Cardiac fibroblast (primary cell): ENCODE data around the gene WDR62.
"Not testable (repeated sequence)": the region's sequence is repeated elsewhere in the genome, so short reads cannot be mapped to it uniquely, and the experiment has no call there.

Source experiments
- DNase-seq, 2 donors: peaks; one replicate each; pipeline versions ENCODE4 v3.0.0 to v3.0.0-alpha.2; 2010; ENCODE audit warnings: low read depth in 2 of 2
- H3K4me3 ChIP-seq, 2 donors: replicated peaks in 1 of 2; 1 replicate in 1 of 2; 2 replicates in 1 of 2; pipeline ENCODE4 v1.5.1; 2011; ENCODE audit warnings: low read depth in 2 of 2, low read length in 2 of 2, mild to moderate bottlenecking in 2 of 2, moderate library complexity in 1 of 2
- CTCF ChIP-seq: IDR thresholded peaks from one replicate; pipeline ENCODE4 v1.5.1; 2011; ENCODE audit warnings: low read depth, mild to moderate bottlenecking, low read length, inconsistent platforms

Gene WDR62

GRCh38 chr19:36128392-36128736, 73.7 kb downstream of the WDR62 start:
- DNase-seq, result no peak
- no peak for TF ChIP-seq CTCF
- peak overlapping the region; percentile 42 to 54 for H3K4me3 ChIP-seq

GRCh38 chr19:36131221-36131620, 76.5 kb downstream of the WDR62 start:
- DNase-seq, H3K4me3 ChIP-seq: not testable (repeated sequence)

GRCh38 chr19:36134867-36135266, 80.2 kb downstream of the WDR62 start:
- not testable (repeated sequence) for H3K4me3 ChIP-seq, DNase-seq

GRCh38 chr19:36136964-36137686, 82.4 kb downstream of the WDR62 start:
- TF ChIP-seq CTCF, result no peak
- DNase-seq, result peak; percentile 50 to 73
- H3K4me3 ChIP-seq, result no peak overlapping the region

- DNase-seq, result no peak
Measured at GRCh38 chr19:36139120-36139472, 84.4 kb downstream of the WDR62 start.

GRCh38 chr19:36139473-36140303, 85.0 kb downstream of the WDR62 start, which contains the start of gene CAPNS1:
Gene CAPNS1 (plus strand): TSS chr19:36140066. CDS start chr19:36141012, 946 bp downstream.
- no peak for TF ChIP-seq CTCF
- DNase-seq, result peak; percentile 95 to 97
- peak within 1 kb of the TSS; percentile 90 to 94 for H3K4me3 ChIP-seq

More at GRCh38 chr19:36139120-36139472, 84.4 kb downstream of the WDR62 start:
- no peak for TF ChIP-seq CTCF
- peak overlapping the region; percentile 90 to 94 for H3K4me3 ChIP-seq

GRCh38 chr19:36140304-36141038, 85.8 kb downstream of the WDR62 start:
- H3K4me3 ChIP-seq, result peak overlapping the region; percentile 90 to 94
- TF ChIP-seq CTCF, result no peak
- peak; percentile 60 to 64 for DNase-seq
